Measurements from ENCODE around the gene DNAH1. TPM values are rescaled to one million over a fixed set of nuclear protein-coding genes. Genes with fewer than 3 reads are reported as not detected.

Gene DNAH1
- total and polyA plus RNA-seq, 2 experiments from 2014 or later: 4.0 to 4.2 TPM

GRCh38 chr3:52302426-52303145 lies 13.5 kb upstream of the DNAH1 start:
- H3K4me1 ChIP-seq (ENCODE audit: insufficient read depth): peaks cover 34% of the 10 kb centered on the region
- no peak for DNase-seq (ENCODE audit: low spot score)

DNA sequence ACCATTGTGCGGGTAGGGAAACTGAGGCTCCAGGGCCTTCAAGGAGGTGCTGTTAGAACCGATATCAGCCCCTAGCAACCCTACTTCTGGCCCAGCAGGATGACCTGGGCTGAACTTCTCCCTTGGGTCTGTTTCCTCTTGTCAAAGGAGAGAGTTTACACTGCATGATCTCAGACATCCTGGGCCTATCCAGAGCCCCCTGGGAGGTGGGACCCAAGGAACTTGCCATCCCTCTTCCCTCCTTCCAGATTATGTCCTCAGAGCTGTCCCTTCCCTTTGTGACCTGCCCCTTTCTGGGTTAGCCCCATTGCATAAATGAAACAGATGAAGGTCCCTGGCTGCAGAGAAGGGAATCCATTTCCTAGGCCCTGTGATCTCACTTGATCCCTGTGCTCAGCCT lies 12.3 kb upstream of the DNAH1 start:
- TF ChIP-seq, protein P1, sequence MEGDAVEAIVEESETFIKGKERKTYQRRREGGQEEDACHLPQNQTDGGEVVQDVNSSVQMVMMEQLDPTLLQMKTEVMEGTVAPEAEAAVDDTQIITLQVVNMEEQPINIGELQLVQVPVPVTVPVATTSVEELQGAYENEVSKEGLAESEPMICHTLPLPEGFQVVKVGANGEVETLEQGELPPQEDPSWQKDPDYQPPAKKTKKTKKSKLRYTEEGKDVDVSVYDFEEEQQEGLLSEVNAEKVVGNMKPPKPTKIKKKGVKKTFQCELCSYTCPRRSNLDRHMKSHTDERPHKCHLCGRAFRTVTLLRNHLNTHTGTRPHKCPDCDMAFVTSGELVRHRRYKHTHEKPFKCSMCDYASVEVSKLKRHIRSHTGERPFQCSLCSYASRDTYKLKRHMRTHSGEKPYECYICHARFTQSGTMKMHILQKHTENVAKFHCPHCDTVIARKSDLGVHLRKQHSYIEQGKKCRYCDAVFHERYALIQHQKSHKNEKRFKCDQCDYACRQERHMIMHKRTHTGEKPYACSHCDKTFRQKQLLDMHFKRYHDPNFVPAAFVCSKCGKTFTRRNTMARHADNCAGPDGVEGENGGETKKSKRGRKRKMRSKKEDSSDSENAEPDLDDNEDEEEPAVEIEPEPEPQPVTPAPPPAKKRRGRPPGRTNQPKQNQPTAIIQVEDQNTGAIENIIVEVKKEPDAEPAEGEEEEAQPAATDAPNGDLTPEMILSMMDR (IDR thresholded peaks at IDR 0.05; ENCODE audit: poor library complexity): no peak
- TF ChIP-seq EZH2 (IDR thresholded peaks at IDR 0.05; ENCODE audit: borderline replicate concordance) (no peak), EZH2phosphoT487 (IDR thresholded peaks at IDR 0.05; ENCODE audit: low read depth, severe bottlenecking, unreplicated experiment) (no peak)
- H4K20me1 ChIP-seq (ENCODE audit: insufficient read depth, poor library complexity, severe bottlenecking): no peaks in the 10 kb centered on the region
- H3K36me3 ChIP-seq (replicated peaks; ENCODE audit: insufficient read depth, low read depth): no peaks in the 10 kb centered on the region
- 100% methylated on average over 2 of the region's 2 CpGs for WGBS (ENCODE audit: low lambda C conversion rate, missing lambda C conversion rate)
- no peaks in the 10 kb centered on the region for H3K9me2 ChIP-seq (replicated peaks; ENCODE audit: insufficient read depth)
- peaks cover 23% of the 10 kb centered on the region for H3K4me1 ChIP-seq (ENCODE audit: insufficient read depth)
- H3K27me3 ChIP-seq: no peaks in the 10 kb centered on the region
- no peak overlapping the region for H3K27ac ChIP-seq
- no peak overlapping the region for H3K4me2 ChIP-seq
- H2AFZ ChIP-seq: no peak overlapping the region
- DNase-seq (ENCODE audit: low spot score): no peak
- no peaks in the 10 kb centered on the region for H3K9me3 ChIP-seq (ENCODE audit: low read depth)
- no peaks in the 10 kb centered on the region for H3K79me2 ChIP-seq
- H3K4me3 ChIP-seq: no peak overlapping the region

More at GRCh38 chr3:52302426-52303145, 13.5 kb upstream of the DNAH1 start:
- Histone ChIP-seq H3K9me3 (ENCODE audit: low read depth) (no peaks in the 10 kb centered on the region), H4K20me1 (ENCODE audit: insufficient read depth, poor library complexity, severe bottlenecking) (no peaks in the 10 kb centered on the region), H3K36me3 (replicated peaks; ENCODE audit: insufficient read depth, low read depth) (no peaks in the 10 kb centered on the region), H3K4me3 (no peak overlapping the region), H3K79me2 (peaks cover 2% of the 10 kb centered on the region), H3K27me3 (no peaks in the 10 kb centered on the region), H2AFZ (no peak overlapping the region), H3K4me2 (no peak overlapping the region), H3K27ac (no peak overlapping the region), H3K9me2 (replicated peaks; ENCODE audit: insufficient read depth) (no peaks in the 10 kb centered on the region)
- 75% methylated on average over 12 of the region's 12 CpGs for WGBS (ENCODE audit: low lambda C conversion rate, missing lambda C conversion rate)
- TF ChIP-seq EZH2phosphoT487 (IDR thresholded peaks at IDR 0.05; ENCODE audit: low read depth, severe bottlenecking, unreplicated experiment): no peak

DNA sequence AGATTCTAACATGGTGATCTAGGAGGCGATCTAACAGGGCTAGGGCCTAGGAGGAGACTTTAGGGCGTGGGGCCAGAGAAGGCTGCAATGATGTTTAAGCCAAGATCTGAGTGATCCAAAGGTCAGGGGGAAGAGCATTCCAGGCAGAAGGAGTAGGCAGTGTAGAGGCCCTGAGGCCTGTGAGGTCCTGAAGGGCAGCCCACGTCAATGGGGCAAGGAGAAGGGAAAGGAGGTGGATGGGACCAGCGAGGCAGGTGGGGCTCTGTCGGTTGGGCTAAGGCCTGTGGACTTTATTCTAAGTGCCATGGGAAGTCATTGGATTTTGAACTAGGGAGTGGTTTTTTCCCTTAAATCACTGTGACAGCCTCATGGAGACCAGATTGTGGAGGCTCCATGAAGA lies 10.2 kb upstream of the DNAH1 start:
- WGBS (ENCODE audit: low lambda C conversion rate, missing lambda C conversion rate): 91% methylated on average over 5 of the region's 5 CpGs
- Histone ChIP-seq H3K27ac (no peak overlapping the region), H3K27me3 (no peaks in the 10 kb centered on the region), H3K4me1 (ENCODE audit: insufficient read depth) (peaks cover 1% of the 10 kb centered on the region), H3K36me3 (replicated peaks; ENCODE audit: insufficient read depth, low read depth) (no peaks in the 10 kb centered on the region), H4K20me1 (ENCODE audit: insufficient read depth, poor library complexity, severe bottlenecking) (no peaks in the 10 kb centered on the region), H3K4me3 (no peak overlapping the region), H3K9me2 (replicated peaks; ENCODE audit: insufficient read depth) (no peaks in the 10 kb centered on the region), H3K79me2 (no peaks in the 10 kb centered on the region), H3K9me3 (ENCODE audit: low read depth) (no peaks in the 10 kb centered on the region), H3K4me2 (no peak overlapping the region), H2AFZ (no peak overlapping the region)
- TF ChIP-seq EZH2 (IDR thresholded peaks at IDR 0.05; ENCODE audit: borderline replicate concordance): no peak
- TF ChIP-seq, protein P1 (IDR thresholded peaks at IDR 0.05; ENCODE audit: poor library complexity): no peak
- no peak for TF ChIP-seq EZH2phosphoT487 (IDR thresholded peaks at IDR 0.05; ENCODE audit: low read depth, severe bottlenecking, unreplicated experiment)
- no peak for DNase-seq (ENCODE audit: low spot score)

DNA sequence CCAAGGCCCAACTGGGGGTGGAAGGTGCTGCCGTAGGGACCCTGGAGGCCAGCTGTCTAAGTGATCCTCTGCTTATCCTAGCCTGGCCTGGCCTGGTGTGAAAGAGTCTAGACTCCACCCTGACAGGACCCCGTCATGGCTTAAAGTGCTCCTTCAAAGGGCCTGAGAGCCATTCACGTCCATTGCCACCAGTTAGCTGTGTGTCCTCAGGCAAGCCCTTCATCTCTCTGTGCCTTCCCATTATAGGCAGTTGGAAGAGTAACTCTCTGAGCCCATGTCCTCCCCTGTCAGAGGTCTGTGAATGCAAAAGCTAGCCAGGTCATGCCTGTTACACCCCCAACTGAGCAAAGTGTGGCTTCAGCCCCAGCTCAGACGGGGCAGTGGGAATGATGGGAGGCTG lies 9.1 kb upstream of the DNAH1 start:
- Histone ChIP-seq H3K9me2 (replicated peaks; ENCODE audit: insufficient read depth) (no peaks in the 10 kb centered on the region), H3K4me1 (ENCODE audit: insufficient read depth) (no peaks in the 10 kb centered on the region), H3K9me3 (ENCODE audit: low read depth) (no peaks in the 10 kb centered on the region), H3K27me3 (no peaks in the 10 kb centered on the region), H3K36me3 (replicated peaks; ENCODE audit: insufficient read depth, low read depth) (no peaks in the 10 kb centered on the region), H4K20me1 (ENCODE audit: insufficient read depth, poor library complexity, severe bottlenecking) (no peaks in the 10 kb centered on the region), H3K79me2 (no peaks in the 10 kb centered on the region), H3K27ac (no peak overlapping the region), H3K4me2 (no peak overlapping the region), H2AFZ (no peak overlapping the region), H3K4me3 (no peak overlapping the region)
- TF ChIP-seq EZH2phosphoT487 (IDR thresholded peaks at IDR 0.05; ENCODE audit: low read depth, severe bottlenecking, unreplicated experiment): no peak
- TF ChIP-seq EZH2 (IDR thresholded peaks at IDR 0.05; ENCODE audit: borderline replicate concordance): no peak
- TF ChIP-seq, protein P1 (IDR thresholded peaks at IDR 0.05; ENCODE audit: poor library complexity): no peak
- no peak for DNase-seq (ENCODE audit: low spot score)
- WGBS (ENCODE audit: low lambda C conversion rate, missing lambda C conversion rate): 77% methylated on average over 4 of the region's 4 CpGs

Data from hepatocyte (in vitro differentiated cells).